ENCODE data around the gene OR13A1.
"Not testable (repeated sequence)": the region's sequence is repeated elsewhere in the genome, so short reads cannot be mapped to it uniquely, and the experiment has no call there.

Gene OR13A1

DNA sequence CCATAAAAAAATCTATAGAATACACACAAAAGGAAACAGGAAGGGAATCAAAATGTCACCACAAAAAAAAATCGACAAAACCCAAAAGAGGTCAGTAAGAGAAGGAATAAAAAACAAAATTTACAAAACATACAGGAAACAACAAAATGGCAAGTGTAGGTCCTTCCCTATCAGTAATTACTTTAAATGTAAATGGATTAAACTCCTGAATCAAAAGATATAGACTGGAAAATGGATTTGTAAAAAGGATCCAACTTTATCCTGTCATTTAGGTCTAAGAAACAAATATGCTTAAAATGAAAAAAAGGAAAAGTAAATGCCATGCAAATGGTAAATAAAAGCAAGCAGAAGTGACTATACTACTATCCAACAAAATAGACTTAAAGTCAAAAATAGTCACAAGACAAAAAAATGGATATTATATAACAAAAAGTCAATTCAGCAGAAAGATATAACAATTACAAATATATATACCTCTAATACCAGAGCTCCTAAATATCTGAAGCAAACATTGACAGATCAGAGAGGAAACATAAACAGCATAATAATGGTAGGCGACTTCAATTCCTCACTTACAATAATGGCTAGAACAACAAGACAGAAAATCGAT is 2.0 kb downstream of the OR13A1 start (continued):
- TF ChIP-seq, protein P1, sequence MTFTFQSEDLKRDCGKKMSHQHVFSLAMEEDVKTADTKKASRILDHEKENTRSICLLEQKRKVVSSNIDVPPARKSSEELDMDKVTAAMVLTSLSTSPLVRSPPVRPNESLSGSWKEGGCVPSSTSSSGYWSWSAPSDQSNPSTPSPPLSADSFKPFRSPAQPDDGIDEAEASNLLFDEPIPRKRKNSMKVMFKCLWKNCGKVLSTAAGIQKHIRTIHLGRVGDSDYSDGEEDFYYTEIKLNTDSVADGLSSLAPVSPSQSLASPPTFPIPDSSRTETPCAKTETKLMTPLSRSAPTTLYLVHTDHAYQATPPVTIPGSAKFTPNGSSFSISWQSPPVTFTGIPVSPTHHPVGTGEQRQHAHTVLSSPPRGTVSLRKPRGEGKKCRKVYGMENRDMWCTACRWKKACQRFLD (tag by site-specific recombination; IDR thresholded peaks at IDR 0.05), result no peak
- no peak for TF ChIP-seq SALL2 (tag by site-specific recombination; IDR thresholded peaks at IDR 0.05; ENCODE audit: borderline replicate concordance)
- TF ChIP-seq, protein P2, sequence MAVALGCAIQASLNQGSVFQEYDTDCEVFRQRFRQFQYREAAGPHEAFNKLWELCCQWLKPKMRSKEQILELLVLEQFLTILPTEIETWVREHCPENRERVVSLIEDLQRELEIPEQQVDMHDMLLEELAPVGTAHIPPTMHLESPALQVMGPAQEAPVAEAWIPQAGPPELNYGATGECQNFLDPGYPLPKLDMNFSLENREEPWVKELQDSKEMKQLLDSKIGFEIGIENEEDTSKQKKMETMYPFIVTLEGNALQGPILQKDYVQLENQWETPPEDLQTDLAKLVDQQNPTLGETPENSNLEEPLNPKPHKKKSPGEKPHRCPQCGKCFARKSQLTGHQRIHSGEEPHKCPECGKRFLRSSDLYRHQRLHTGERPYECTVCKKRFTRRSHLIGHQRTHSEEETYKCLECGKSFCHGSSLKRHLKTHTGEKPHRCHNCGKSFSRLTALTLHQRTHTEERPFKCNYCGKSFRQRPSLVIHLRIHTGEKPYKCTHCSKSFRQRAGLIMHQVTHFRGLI (tag by site-specific recombination; IDR thresholded peaks at IDR 0.05), result no peak
- TF ChIP-seq ZSCAN16 (tag by site-specific recombination; IDR thresholded peaks at IDR 0.05), result no peak
- no peak for TF ChIP-seq ZNF776 (tag by site-specific recombination; IDR thresholded peaks at IDR 0.05; ENCODE audit: borderline replicate concordance)
- TF ChIP-seq ZNF791 (tag by site-specific recombination; IDR thresholded peaks at IDR 0.05), result no peak
- TF ChIP-seq KLF1 (tag by site-specific recombination; IDR thresholded peaks at IDR 0.05), result no peak
- no peak for TF ChIP-seq ZNF157 (tag by site-specific recombination; IDR thresholded peaks at IDR 0.05)

DNA sequence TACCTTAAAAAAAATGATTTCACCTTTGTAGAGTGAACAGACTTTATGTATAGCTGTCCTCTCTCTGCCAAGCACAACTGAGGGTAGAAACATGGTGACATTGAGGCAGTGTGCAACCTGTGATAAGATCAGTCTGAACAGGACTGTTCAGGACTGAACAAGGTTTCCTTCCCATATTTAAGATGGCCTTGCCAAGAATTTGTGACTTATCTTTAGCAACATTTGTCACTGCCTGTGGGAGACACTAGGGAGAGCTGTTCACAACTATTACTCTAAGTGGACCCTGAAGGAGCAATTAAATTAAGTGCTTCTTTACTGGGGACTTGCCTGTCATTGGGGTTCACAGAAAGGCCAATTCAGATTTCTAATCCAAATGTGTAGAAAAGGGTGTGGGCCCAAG is 6.7 kb downstream of the OR13A1 start:
- Histone ChIP-seq H3K36me3 (ENCODE audit: control insufficient read depth in 2 of 2, insufficient read depth in 1 of 2, low read length in 2 of 2) (no peaks in the 10 kb centered on the region), H3K9me3 (ENCODE audit: control insufficient read depth, insufficient read depth, low read depth, low read length) (no peaks in the 10 kb centered on the region), H3K27ac (ENCODE audit: extremely low read depth, low read depth, low read length) (no peak overlapping the region), H3K4me1 (ENCODE audit: control insufficient read depth, insufficient read depth, low read length) (no peaks in the 10 kb centered on the region), H3K4me3 (ENCODE audit: low read depth, low read length) (no peak overlapping the region)
- POLR2A ChIA-PET, result no interaction called here
- TF ChIP-seq BCL11A (tag by site-specific recombination; IDR thresholded peaks at IDR 0.05; ENCODE audit: low read depth) (no peak), ZNF791 (tag by site-specific recombination; IDR thresholded peaks at IDR 0.05) (no peak)
- TF ChIP-seq, protein P3, sequence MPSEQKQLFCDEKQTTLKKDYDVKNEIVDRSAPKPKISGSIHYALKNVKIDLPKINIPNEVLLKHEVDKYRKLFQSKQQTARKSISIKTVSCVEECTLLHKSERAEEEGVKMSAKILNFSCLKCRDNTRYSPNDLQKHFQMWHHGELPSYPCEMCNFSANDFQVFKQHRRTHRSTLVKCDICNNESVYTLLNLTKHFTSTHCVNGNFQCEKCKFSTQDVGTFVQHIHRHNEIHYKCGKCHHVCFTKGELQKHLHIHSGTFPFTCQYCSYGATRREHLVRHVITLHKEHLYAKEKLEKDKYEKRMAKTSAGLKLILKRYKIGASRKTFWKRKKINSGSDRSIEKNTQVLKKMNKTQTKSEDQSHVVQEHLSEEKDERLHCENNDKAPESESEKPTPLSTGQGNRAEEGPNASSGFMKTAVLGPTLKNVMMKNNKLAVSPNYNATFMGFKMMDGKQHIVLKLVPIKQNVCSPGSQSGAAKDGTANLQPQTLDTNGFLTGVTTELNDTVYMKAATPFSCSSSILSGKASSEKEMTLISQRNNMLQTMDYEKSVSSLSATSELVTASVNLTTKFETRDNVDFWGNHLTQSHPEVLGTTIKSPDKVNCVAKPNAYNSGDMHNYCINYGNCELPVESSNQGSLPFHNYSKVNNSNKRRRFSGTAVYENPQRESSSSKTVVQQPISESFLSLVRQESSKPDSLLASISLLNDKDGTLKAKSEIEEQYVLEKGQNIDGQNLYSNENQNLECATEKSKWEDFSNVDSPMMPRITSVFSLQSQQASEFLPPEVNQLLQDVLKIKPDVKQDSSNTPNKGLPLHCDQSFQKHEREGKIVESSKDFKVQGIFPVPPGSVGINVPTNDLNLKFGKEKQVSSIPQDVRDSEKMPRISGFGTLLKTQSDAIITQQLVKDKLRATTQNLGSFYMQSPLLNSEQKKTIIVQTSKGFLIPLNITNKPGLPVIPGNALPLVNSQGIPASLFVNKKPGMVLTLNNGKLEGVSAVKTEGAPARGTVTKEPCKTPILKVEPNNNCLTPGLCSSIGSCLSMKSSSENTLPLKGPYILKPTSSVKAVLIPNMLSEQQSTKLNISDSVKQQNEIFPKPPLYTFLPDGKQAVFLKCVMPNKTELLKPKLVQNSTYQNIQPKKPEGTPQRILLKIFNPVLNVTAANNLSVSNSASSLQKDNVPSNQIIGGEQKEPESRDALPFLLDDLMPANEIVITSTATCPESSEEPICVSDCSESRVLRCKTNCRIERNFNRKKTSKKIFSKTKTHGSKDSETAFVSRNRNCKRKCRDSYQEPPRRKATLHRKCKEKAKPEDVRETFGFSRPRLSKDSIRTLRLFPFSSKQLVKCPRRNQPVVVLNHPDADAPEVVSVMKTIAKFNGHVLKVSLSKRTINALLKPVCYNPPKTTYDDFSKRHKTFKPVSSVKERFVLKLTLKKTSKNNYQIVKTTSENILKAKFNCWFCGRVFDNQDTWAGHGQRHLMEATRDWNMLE (tag by site-specific recombination; conservative IDR thresholded peaks at IDR 0.05; ENCODE audit: low read depth), result no peak
- CTCF ChIA-PET, result interaction anchor here (0.6 to 0.9 kb wide), 2 partner anchors 8 to 13 kb away, joined by 4 read pairs; no protein-coding TSS in a partner anchor

DNA sequence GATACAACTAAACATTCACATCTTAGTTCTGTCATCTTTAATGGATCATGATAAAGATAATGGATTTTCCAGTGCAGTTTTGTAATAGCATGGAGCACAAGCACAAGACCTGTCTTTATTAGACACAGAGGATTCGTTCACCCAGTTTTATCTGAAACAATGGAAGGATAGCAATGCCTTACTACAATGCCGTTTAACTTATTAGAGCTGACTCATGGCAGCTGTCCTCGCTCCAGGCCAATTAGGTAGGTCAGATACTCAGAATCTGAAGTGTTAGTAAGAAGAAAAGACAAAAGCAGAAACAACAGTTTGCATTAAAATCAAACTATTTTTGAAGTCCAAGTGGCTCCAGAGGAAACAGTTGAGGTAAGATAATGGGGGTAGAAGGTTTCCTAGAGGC is 12.8 kb downstream of the OR13A1 start:
- Histone ChIP-seq H3K27ac (ENCODE audit: extremely low read depth, low read depth, low read length) (no peak overlapping the region), H3K4me3 (ENCODE audit: low read depth, low read length) (no peak overlapping the region), H3K4me1 (ENCODE audit: control insufficient read depth, insufficient read depth, low read length) (no peaks in the 10 kb centered on the region), H3K9me3 (ENCODE audit: control insufficient read depth, insufficient read depth, low read depth, low read length) (no peaks in the 10 kb centered on the region), H3K36me3 (ENCODE audit: control insufficient read depth in 2 of 2, insufficient read depth in 1 of 2, low read length in 2 of 2) (no peaks in the 10 kb centered on the region)
- ChIA-PET CTCF (no interaction called here), POLR2A (no interaction called here)
- no peak for TF ChIP-seq KLF9 (tag by site-specific recombination; IDR thresholded peaks at IDR 0.05; ENCODE audit: low read depth)

DNA sequence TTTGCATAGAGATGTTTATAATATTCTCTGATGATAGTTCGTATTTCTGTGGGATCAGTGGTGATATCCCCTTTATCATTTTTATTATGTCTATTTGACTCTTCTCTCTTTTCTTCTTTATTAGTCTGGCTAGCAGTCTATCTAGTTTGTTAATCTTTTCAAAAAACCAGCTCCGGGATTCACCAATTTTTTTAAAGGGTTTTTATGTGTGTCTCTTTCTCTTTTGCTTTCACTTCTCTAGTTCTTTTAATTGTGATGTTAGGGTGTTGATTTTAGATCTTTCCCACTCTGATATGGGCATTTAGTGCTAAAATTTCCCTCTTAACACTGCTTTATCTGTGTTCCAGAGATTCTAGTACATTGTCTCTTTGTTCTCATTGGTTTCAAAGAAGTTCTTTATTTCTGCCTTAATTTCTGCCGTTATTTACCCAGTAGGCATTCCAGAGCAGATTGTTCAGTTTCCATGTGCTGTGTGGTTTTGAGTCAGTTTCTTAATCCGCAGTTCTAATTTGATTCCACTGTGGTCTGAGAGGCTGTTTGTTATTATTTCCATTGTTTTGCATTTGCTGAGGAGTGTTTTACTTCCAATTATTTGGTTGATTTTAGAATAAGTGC is 17.0 kb downstream of the OR13A1 start:
- H3K27ac ChIP-seq (ENCODE audit: extremely low read depth, low read depth, low read length); H3K4me1 ChIP-seq (ENCODE audit: control insufficient read depth, insufficient read depth, low read length); H3K36me3 ChIP-seq (ENCODE audit: control insufficient read depth in 2 of 2, insufficient read depth in 1 of 2, low read length in 2 of 2); H3K9me3 ChIP-seq (ENCODE audit: control insufficient read depth, insufficient read depth, low read depth, low read length); H3K4me3 ChIP-seq (ENCODE audit: low read depth, low read length); POLR2A ChIA-PET: not testable (repeated sequence)
- CTCF ChIA-PET, result interaction anchor here (0.7 kb wide), 1 partner anchor 17 kb away, joined by 3 read pairs; no protein-coding TSS in a partner anchor
